Activated CD4-positive, alpha-beta T cell treated with anti-CD3 and anti-CD28 coated beads, Interleukin-2, amount 50 U/mL, for 16 hours (primary cell): ENCODE data around the gene CBY1.
"Not testable (repeated sequence)": the region's sequence is repeated elsewhere in the genome, so short reads cannot be mapped to it uniquely, and the experiment has no call there.

ENCODE experiments used
- DNase-seq: peaks from one replicate; pipeline ENCODE4 v3.0.0-alpha.2; 2020

Gene CBY1

GRCh38 chr22:38656256-38657044 is at the start of gene CBY1, which contains the start of gene FAM227A:
CBY1 (plus strand) TSS chr22:38656638; CDS start chr22:38668055, 11,417 bp downstream.
FAM227A (minus strand) TSS chr22:38656392; CDS start chr22:38650168, 6,224 bp downstream.
- DNase-seq, result peak; percentile 87

- DNase-seq, result no peak
Observed at GRCh38 chr22:38607680-38608079, 48.8 kb upstream of the CBY1 start.

GRCh38 chr22:38608992-38609750 is 47.3 kb upstream of the CBY1 start:
- DNase-seq, result no peak

- DNase-seq, result no peak
Observed at GRCh38 chr22:38610234-38610633, 46.2 kb upstream of the CBY1 start.

GRCh38 chr22:38611559-38611958 is 44.9 kb upstream of the CBY1 start:
- no peak for DNase-seq

GRCh38 chr22:38612217-38613006 is 44.0 kb upstream of the CBY1 start:
- DNase-seq, result no peak

GRCh38 chr22:38613588-38613987 is 42.9 kb upstream of the CBY1 start:
- DNase-seq, result peak; percentile 24

- no peak for DNase-seq
Observed at GRCh38 chr22:38614332-38615063, 41.9 kb upstream of the CBY1 start.

GRCh38 chr22:38615064-38615405 is 41.4 kb upstream of the CBY1 start:
- not testable (repeated sequence) for DNase-seq

- no peak for DNase-seq
Observed at GRCh38 chr22:38618258-38618657, 38.2 kb upstream of the CBY1 start.

GRCh38 chr22:38618682-38619081 is 37.8 kb upstream of the CBY1 start:
- no peak for DNase-seq

GRCh38 chr22:38623351-38623750 is 33.1 kb upstream of the CBY1 start:
- DNase-seq, result no peak

- DNase-seq, result no peak
Observed at GRCh38 chr22:38628444-38628843, 28.0 kb upstream of the CBY1 start.

GRCh38 chr22:38629108-38629507 is 27.3 kb upstream of the CBY1 start:
- no peak for DNase-seq

GRCh38 chr22:38631724-38632123 is 24.7 kb upstream of the CBY1 start:
- no peak for DNase-seq

- no peak for DNase-seq
Observed at GRCh38 chr22:38632528-38632927, 23.9 kb upstream of the CBY1 start.

GRCh38 chr22:38638216-38638615 is 18.2 kb upstream of the CBY1 start:
- DNase-seq, result no peak

- DNase-seq, result no peak
Observed at GRCh38 chr22:38638728-38639127, 17.7 kb upstream of the CBY1 start.

- DNase-seq, result no peak
Observed at GRCh38 chr22:38641476-38642040, 14.9 kb upstream of the CBY1 start.

- DNase-seq, result not testable (repeated sequence)
Observed at GRCh38 chr22:38644245-38644644, 12.2 kb upstream of the CBY1 start.

- no peak for DNase-seq
Observed at GRCh38 chr22:38645430-38645829, 11.0 kb upstream of the CBY1 start.

- no peak for DNase-seq
Observed at GRCh38 chr22:38649841-38650522, 6.5 kb upstream of the CBY1 start.
